HG03571 (cell line): ENCODE results near the gene CMTM8.

Source experiments
- ATAC-seq: cut with Tn5 transposase; IDR thresholded peaks from one replicate; pipeline ENCODE4 v1.9.1; 2021; ENCODE audit not compliant: unreplicated experiment

The CMTM8 gene

DNA sequence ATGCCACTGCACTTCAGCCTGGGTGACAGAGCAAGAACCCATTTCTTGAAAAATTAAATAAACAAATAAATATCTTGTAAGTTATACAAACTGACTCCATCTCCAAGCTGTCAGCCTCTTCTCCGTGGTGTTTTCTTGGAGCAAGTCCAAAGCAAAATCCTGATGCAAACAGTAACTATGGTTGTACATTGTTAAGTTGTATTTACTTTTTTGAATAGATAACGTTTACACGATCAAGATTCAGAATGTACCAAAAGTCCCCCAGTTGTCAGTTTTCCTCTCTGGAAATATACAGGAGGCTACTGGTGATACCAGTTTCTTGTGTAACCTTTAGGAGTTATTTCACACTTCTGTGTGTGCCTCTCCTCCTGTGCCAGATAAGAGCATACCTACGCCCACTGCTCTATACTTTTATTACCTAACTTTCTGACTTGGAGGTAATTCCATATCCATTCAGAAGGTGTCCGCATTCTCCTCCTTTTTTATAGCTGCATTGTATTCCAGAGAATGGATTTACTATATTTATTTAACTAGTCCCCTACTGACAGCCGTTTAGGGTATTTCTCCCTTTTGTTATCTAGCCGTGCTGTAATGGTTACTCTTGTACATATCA lies 167.3 kb downstream of the CMTM8 start:
- ATAC-seq, result no peak

DNA sequence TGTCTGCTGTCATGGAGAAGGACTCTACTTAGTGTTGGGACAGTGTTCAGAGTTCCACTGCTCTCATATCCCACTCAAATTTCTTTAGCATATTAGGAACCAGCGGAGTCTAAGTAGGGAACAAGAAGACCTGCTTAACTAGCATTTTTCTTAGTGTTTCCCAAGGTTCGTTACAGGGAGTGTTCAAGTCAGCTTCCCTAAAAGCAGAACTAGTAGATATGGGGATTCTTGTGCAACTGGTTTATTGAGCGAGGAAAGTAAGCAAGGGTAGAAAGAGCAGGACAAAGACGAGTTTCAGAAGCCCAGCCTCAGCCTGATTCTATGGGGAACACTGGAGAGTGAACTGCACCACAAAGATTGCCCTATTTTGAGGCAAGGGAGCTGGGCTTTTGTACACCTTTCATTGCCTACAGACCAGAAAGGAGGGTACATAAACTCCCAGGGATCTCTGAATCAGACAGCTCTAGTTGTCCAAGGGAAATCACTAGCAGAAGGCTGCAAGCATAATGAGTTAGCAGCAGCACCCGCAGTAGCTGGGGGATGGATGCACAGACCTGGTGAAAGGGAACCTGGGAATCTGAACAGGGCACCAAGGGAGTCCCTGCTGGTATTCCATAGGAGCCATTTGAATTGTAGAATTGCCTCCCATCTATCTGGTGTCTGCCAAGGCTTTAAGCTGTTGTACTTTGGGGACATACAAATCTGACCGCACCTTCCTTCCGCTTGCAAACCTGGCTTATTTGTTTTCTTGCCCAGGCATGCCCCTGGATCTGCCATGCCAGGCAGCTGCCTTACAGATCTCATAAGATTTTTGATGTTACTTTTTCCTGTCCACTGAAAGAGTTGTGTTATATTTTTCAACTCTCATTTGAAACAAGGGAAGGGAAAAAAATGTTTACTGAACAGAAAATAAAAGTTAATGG lies 168.3 kb downstream of the CMTM8 start:
- ATAC-seq, result no peak

DNA sequence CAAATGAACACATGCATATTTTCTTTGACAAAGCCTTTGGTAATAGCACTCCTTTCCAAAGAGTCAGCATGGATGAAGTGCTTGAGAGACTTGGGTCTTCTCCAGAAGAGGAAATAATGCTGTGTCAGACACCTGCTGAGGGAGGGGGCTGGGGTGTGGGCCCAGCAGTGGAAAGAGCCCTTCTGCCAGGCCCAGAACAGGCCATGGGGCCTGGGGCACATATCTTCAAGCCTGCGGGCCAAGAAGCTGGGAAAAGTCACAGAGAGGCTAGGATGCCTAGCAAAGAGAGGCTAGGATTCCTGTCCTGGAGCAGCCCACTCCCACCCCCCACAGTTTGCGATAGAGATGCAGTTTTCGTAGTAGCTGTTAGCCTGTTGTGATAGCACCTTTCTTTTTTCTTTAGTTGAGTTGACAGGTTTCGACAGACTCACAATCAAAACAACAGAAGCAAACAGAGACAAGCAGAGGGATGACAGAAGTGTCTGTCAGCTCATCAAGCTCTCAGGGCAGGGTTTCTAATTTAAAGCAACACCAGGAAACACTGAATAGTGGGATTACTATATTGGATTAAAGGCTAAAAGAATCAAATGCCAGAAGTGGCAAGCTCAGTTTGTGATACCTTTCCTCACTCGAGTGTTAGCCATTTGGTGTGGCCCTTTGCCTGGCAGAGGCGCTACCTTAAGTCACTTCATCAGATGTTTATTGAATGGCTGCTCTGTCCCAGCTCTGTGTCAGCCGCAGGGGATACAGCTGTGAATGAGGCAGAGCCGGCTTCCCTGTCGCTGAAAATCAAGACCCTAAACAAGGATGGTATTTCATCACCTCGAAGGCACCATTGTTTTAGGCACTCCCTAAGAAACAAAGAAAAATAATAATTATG lies 172.1 kb downstream of the CMTM8 start:
- ATAC-seq, result no peak

DNA sequence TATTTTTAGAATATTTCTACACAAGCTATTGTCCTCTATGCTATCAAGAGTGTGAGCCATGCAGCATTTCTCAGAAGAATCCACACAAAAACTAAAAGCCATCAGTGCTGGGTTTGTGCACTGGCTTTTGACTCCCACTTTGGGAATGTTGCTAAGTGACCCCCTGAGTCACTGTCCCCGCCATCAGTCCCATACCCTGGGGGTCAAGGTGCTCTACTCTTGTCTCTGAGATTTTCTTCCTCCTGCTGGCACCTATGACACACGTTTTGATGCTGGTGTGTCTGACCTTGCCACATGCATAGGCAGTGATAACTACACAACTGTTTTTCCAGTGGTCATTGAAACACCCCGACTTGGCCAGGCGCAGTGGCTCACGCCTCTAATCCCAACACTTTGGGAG lies 173.0 kb downstream of the CMTM8 start:
- ATAC-seq, result no peak

DNA sequence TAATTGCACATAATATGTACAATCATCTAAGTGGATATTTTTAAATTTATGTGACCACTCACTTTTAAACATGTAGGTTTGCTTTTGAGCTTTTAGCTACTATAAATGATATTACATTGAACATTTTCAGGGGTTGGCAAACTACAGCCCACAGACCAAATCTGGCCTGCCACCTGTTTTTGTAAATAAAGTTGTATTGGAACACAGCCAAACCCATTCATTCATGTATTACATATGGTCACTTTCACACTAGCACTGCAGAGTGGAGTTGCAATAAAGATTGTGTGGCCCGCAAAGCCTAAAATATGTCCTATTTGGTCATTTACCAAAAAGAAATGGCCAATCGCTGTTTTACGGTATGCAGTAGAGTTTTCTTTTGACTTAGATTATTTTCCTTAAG lies 174.4 kb downstream of the CMTM8 start:
- ATAC-seq, result no peak

DNA sequence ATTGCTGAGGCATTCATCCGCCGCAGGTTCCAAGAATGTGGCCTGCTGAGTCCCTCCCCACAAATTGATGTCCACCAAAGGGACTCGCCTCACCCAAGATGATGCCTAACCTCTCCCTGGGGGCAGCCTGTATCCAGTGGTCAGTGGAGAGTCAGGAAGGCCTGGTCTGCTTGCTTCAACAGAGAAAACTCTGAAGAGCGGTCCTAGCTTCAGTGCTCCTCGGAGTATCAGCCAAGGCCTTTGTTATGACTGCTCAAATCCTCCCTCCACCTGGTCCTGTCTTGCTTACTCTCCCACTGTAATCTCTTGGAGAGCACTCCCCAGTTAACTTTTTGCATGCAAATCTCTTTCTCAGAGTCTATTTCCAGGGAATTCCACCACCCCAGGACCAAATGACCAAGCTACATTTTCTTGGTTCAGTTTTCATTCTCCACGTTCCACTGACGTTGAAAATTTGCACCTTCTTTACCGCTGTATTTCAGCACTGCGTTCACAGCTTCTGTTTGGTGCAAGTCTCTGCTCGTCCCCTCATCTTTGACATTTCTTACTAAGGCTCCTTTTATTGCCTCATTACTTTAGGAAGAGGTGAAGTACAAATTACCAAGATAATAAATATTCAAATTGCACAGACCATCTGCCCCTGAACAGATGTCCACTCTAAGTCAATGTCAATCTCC lies 175.5 kb downstream of the CMTM8 start:
- ATAC-seq, result no peak

DNA sequence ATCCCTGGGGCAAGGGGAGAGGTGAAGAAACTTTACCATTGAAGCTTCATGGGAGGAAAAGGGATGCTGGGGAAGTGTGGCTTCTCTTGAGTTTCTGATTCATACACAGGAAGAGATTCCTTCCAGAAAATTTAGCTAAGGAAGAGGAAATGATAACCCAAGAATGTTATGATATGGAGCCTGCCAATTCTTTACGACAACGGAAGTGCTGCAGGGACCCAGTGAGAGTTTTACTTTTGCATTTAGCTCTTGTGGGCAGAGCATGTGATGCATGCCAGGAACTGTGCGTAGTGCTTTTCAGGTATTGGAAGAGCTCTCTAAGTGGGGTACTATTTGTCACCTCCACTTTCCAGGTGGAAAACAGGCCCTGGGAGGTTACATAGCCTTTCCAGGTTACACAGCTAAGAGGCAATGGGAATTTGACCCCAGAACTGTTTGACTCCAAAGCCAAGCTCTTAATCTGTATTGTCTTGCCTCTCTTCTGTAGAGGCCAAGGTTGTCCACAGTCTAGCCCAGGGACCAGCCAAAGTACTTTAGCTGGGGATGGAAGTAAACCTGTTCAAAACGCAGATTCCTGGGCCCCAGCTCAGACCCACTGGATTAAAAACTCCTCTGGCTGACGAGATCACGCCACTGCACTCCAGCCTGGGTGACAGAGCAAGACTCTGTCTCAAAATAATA lies 176.2 kb downstream of the CMTM8 start:
- ATAC-seq, result no peak

DNA sequence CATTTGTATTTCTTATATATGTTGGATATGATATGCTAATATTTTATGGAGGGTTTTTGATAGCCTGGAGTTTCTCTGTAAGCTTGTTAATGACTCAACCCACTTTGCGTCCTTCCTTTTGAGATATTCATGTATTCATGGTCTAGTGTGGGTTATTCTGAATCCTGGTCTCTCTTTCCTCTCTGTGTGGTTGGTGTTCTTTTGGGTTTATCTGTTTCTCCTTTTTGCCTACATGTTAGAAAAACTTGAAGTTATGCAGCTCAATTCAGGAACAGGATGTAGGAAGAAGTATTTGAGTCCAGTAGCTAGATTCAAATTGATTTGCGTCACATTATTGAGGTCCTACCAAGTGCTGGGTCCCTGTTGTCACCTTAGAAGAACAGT lies 181.3 kb downstream of the CMTM8 start:
- ATAC-seq, result no peak
